ENCODE data around the gene CLIP3.

- no peak for TF ChIP-seq CTCF (IDR thresholded peaks at IDR 0.05)
- no peak for TF ChIP-seq EZH2 (IDR thresholded peaks at IDR 0.05; ENCODE audit: borderline replicate concordance, insufficient read depth, low read depth, low read length, poor library complexity, severe bottlenecking)
Measured at GRCh38 chr19:35990156-35990555, 42.5 kb downstream of the CLIP3 start.

Data from B cell (primary cell).